Nephron progenitor cell (in vitro differentiated cells): ENCODE measurements around the gene BRMS1L.
"Not testable (repeated sequence)": the region's sequence is repeated elsewhere in the genome, so short reads cannot be mapped to it uniquely, and the experiment has no call there.

ENCODE experiments used
- DNase-seq: peaks from one replicate; pipeline ENCODE4 v3.0.0; 2021
- H3K27ac Mint-ChIP-seq: 2 replicates; pipeline ENCODE4 v1.8.0; 2021; ENCODE audit warnings: mild to moderate bottlenecking, moderate library complexity, mixed read lengths
- H3K27me3 Mint-ChIP-seq: 2 replicates; pipeline ENCODE4 v1.8.0; 2021; ENCODE audit warnings: mild to moderate bottlenecking, low read depth, mixed read lengths; ENCODE audit not compliant: poor library complexity
- H3K36me3 Mint-ChIP-seq: 2 replicates; pipeline ENCODE4 v1.8.0; 2021; ENCODE audit warnings: low read depth, mixed read lengths
- H3K4me1 Mint-ChIP-seq: 2 replicates; pipeline ENCODE4 v1.8.0; 2021; ENCODE audit warnings: mixed read lengths
- H3K4me3 Mint-ChIP-seq: 2 replicates; pipeline ENCODE4 v1.8.0; 2021; ENCODE audit warnings: mild to moderate bottlenecking, moderate library complexity, mixed read lengths
- H3K9me3 Mint-ChIP-seq: 2 replicates; pipeline ENCODE4 v1.8.0; 2021; ENCODE audit warnings: mild to moderate bottlenecking, moderate library complexity, mixed read lengths
- CTCF ChIP-seq: fragments of 200-600 bp; sonication (generic); IDR thresholded peaks from 2 replicates; pipeline ENCODE4 v1.5.0; 2021; ENCODE audit warnings: antibody characterized with exemption

Gene BRMS1L

GRCh38 chr14:35808638-35809563 lies 17.2 kb upstream of the BRMS1L start, which contains the start of gene RALGAPA1:
TSS of gene RALGAPA1 (minus strand) at chr14:35809295. CDS start at chr14:35808835, 460 bp downstream.
- H3K27ac Mint-ChIP-seq = peak within 1 kb of the TSS; percentile 96
- peak; percentile 29 for TF ChIP-seq CTCF
- H3K9me3 Mint-ChIP-seq, H3K27me3 Mint-ChIP-seq, H3K36me3 Mint-ChIP-seq: not testable (repeated sequence)
- DNase-seq = peak; percentile 87
- H3K4me3 Mint-ChIP-seq = peak within 1 kb of the TSS; percentile 96
- H3K4me1 Mint-ChIP-seq = peaks cover 18% of the 10 kb centered on the region

- TF ChIP-seq CTCF = no peak
- Mint-ChIP-seq H3K27ac (peak overlapping the region; percentile 96), H3K4me3 (peak overlapping the region; percentile 68), H3K27me3 (no peaks in the 10 kb centered on the region), H3K36me3 (peaks cover 3% of the 10 kb centered on the region), H3K9me3 (peaks cover 5% of the 10 kb centered on the region), H3K4me1 (peaks cover 18% of the 10 kb centered on the region)
- DNase-seq = no peak
These were observed 16.5 kb upstream of the BRMS1L start for GRCh38 chr14:35809597-35809996.

- Mint-ChIP-seq H3K4me3 (no peak overlapping the region), H3K4me1 (peaks cover 18% of the 10 kb centered on the region), H3K27me3 (no peaks in the 10 kb centered on the region), H3K36me3 (no peaks in the 10 kb centered on the region), H3K27ac (no peak overlapping the region), H3K9me3 (peaks cover 5% of the 10 kb centered on the region)
- TF ChIP-seq CTCF = no peak
- DNase-seq = no peak
These were observed 15.2 kb upstream of the BRMS1L start for GRCh38 chr14:35810963-35811362.

- H3K27me3 Mint-ChIP-seq = peaks cover 3% of the 10 kb centered on the region
- peak; percentile 60 for TF ChIP-seq CTCF
These were observed 11.7 kb upstream of the BRMS1L start for GRCh38 chr14:35814371-35815005.

GRCh38 chr14:35818346-35819115 lies 7.6 kb upstream of the BRMS1L start:
- peak; percentile 54 for TF ChIP-seq CTCF
- Mint-ChIP-seq H3K27ac (no peak overlapping the region), H3K4me1 (no peaks in the 10 kb centered on the region), H3K36me3 (no peaks in the 10 kb centered on the region), H3K27me3 (peaks cover 27% of the 10 kb centered on the region), H3K9me3 (no peaks in the 10 kb centered on the region), H3K4me3 (no peak overlapping the region)
- peak; percentile 11 for DNase-seq

More at GRCh38 chr14:35814371-35815005, 11.7 kb upstream of the BRMS1L start:
- H3K9me3 Mint-ChIP-seq = peaks cover 5% of the 10 kb centered on the region
- peak; percentile 76 for DNase-seq
- H3K36me3 Mint-ChIP-seq = no peaks in the 10 kb centered on the region
- H3K27ac Mint-ChIP-seq = no peak overlapping the region
- no peak overlapping the region for H3K4me3 Mint-ChIP-seq
- no peaks in the 10 kb centered on the region for H3K4me1 Mint-ChIP-seq
